Esophagus muscularis mucosa (tissue), 3 donors: ENCODE data around the gene HDAC4.

Experiments
- POLR2A ChIP-seq: fragments of 450-650 bp; IDR thresholded peaks from one replicate; pipeline ENCODE4 v1.6.1; 2017; ENCODE audit warnings: antibody characterized with exemption, moderate library complexity, mild to moderate bottlenecking, low read depth
- TF ChIP-seq, protein P1 (sequence below), 3 experiments: fragments of 200-600 bp in 2 of 3; fragments of 450-650 bp in 1 of 3; sonication (generic) in 2 of 3; IDR thresholded peaks; one replicate each; pipeline ENCODE4 v1.5.1; 2017 to 2019; ENCODE audit warnings: antibody characterized with exemption in 3 of 3, mild to moderate bottlenecking in 2 of 3, moderate library complexity in 1 of 3

GRCh38 chr2:239365071-239365781 is 35.6 kb downstream of the HDAC4 start:
- TF ChIP-seq, protein P1, sequence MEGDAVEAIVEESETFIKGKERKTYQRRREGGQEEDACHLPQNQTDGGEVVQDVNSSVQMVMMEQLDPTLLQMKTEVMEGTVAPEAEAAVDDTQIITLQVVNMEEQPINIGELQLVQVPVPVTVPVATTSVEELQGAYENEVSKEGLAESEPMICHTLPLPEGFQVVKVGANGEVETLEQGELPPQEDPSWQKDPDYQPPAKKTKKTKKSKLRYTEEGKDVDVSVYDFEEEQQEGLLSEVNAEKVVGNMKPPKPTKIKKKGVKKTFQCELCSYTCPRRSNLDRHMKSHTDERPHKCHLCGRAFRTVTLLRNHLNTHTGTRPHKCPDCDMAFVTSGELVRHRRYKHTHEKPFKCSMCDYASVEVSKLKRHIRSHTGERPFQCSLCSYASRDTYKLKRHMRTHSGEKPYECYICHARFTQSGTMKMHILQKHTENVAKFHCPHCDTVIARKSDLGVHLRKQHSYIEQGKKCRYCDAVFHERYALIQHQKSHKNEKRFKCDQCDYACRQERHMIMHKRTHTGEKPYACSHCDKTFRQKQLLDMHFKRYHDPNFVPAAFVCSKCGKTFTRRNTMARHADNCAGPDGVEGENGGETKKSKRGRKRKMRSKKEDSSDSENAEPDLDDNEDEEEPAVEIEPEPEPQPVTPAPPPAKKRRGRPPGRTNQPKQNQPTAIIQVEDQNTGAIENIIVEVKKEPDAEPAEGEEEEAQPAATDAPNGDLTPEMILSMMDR (IDR thresholded peaks at IDR 0.05): no peak
- TF ChIP-seq POLR2A: no peak
